ENCODE data around the gene TRAPPC14. TPM values are rescaled to one million over a fixed set of nuclear protein-coding genes. Genes with fewer than 3 reads are reported as not detected.
"Not testable (repeated sequence)": the region's sequence is repeated elsewhere in the genome, so short reads cannot be mapped to it uniquely, and the experiment has no call there.

TRAPPC14 gene
- total and polyA plus RNA-seq, 2 of the 13 experiments (the other 11 are each of a cell fraction or from before 2014, with no cell fraction given) = 4.7 to 9.6 TPM

DNA sequence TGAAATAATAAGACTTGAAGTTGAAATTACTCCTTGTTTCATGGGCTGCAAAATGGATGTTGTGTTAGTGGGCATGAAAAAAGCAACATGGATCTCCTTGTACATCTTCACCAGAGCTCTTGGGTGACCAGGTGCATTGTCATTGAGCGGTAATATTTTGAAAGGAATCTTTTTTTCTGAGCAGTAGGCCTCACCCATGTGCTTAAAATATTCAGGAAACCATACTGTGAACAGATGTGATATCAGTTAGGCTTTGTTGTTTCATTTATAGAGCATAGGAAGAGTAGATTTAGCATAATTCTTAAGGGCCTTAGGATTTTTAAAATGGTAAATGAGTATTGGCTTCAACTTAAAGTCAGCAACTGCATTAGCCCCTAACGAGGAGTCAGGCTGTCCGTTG lies 34.4 kb upstream of the TRAPPC14 start:
- BruUV-seq (replicated peaks) = no TSS peak
- H3K4me2 ChIP-seq (ENCODE audit: low read depth, low read length) = no peak overlapping the region
- H2AFZ ChIP-seq (ENCODE audit: low read length) = no peak overlapping the region
- 50% methylated on average over 3 of the region's 3 CpGs for WGBS (ENCODE audit: low lambda C conversion rate)
- no peaks in the 10 kb centered on the region for H3K79me2 ChIP-seq (ENCODE audit: insufficient read depth, low read length)
- TF ChIP-seq TEAD2 (CRISPR knock-in tag; IDR thresholded peaks at IDR 0.05) (no peak), ZNF12 (CRISPR knock-in tag; IDR thresholded peaks at IDR 0.05) (no peak), ZFP36L2 (CRISPR knock-in tag; IDR thresholded peaks at IDR 0.05) (no peak), MXI1 (IDR thresholded peaks at IDR 0.05; ENCODE audit: borderline replicate concordance, low read depth, low read length) (no peak), RBM22 (optimal IDR thresholded peaks at IDR 0.05; ENCODE audit: low read length) (no peak), ARNT (IDR thresholded peaks at IDR 0.05) (no peak), ZNF563 (CRISPR knock-in tag; IDR thresholded peaks at IDR 0.05) (no peak), RAD21 (CRISPR knock-in tag; IDR thresholded peaks at IDR 0.05) (no peak)
- no peaks in the 10 kb centered on the region for H3K36me3 ChIP-seq (replicated peaks in 1 of 2; ENCODE audit: control insufficient read depth in 1 of 2, insufficient read depth in 2 of 2, low read length in 2 of 2)
- FAIRE-seq (no peak), ATAC-seq (no peak), DNase-seq (ENCODE audit: low spot score) (no peak)
- no peak overlapping the region for H3K4me3 ChIP-seq (replicated peaks in 1 of 3; ENCODE audit: insufficient read depth in 1 of 3, low read depth in 2 of 3, low read length in 3 of 3)
- no peaks in the 10 kb centered on the region for H3K9me3 ChIP-seq (ENCODE audit: low read length)
- H3K4me1 ChIP-seq (ENCODE audit: insufficient read depth, low read length) = peaks cover 8% of the 10 kb centered on the region; the same call in 1 of the 2 replicates
- H3K27ac ChIP-seq (ENCODE audit: extremely low read length, insufficient read depth, low read length) = no peak overlapping the region
- intact Hi-C loops (cut with micrococcal nuclease; ENCODE audit: unreplicated experiment) (no loop called here), in situ Hi-C loops (cut with HindIII; ENCODE audit: extremely low pct_ligation_motif_present, low pct_unique_long_range_greater_than_20kb) (no loop called here)
- no peak overlapping the region for H3K9ac ChIP-seq (ENCODE audit: insufficient read depth, low read depth, low read length)
- CTCF ChIA-PET (ENCODE audit: low intra/inter-chr PET ratio, low total read pairs) = no interaction called here
- POLR2A ChIA-PET = no interaction called here
- H3K27me3 ChIP-seq (ENCODE audit: control insufficient read depth in 1 of 2, insufficient read depth in 2 of 2, low read length in 2 of 2) = peaks cover 1 to 4% of the 10 kb centered on the region in 2 experiments; a peak in 1 of 5 replicates
- no peaks in the 10 kb centered on the region for H4K20me1 ChIP-seq (ENCODE audit: insufficient read depth, low read length)

DNA sequence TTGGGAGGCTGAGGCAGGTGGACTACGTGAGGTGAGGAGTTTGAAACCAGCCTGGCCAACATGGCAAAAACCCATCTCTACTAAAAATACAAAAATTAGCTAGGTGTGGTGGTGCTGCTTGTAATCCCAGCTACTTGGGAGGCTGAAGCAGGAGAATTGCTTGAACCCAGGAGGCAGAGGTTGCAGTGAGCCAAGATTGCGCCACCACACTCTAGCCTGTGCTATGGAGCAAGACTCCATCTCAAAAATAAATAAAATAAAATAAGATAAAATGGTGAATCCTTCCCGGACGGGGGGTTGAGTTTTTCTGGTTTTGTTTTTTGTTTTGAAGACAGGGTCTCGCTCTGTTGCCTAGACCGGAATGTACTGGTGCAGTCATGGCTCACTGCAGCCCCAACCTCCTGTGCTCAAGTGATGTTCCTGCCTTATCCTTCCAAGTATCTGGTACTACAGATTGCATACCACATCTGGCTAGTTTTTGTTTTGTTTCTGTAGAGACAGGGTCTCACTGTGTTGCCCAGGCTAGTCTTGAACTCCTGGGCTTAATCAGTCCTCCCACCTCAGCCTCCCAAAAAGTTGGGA lies 33.8 kb upstream of the TRAPPC14 start:
- POLR2A ChIA-PET; H3K4me1 ChIP-seq (ENCODE audit: insufficient read depth, low read length); H3K4me3 ChIP-seq (replicated peaks in 1 of 3; ENCODE audit: insufficient read depth in 1 of 3, low read depth in 2 of 3, low read length in 3 of 3); DNase-seq (ENCODE audit: low spot score); FAIRE-seq; H3K4me2 ChIP-seq (ENCODE audit: low read depth, low read length); H3K79me2 ChIP-seq (ENCODE audit: insufficient read depth, low read length); intact Hi-C loops (cut with micrococcal nuclease; ENCODE audit: unreplicated experiment); H4K20me1 ChIP-seq (ENCODE audit: insufficient read depth, low read length); H3K27me3 ChIP-seq (ENCODE audit: control insufficient read depth in 1 of 2, insufficient read depth in 2 of 2, low read length in 2 of 2); ATAC-seq; H3K9me3 ChIP-seq (ENCODE audit: low read length); in situ Hi-C loops (cut with HindIII; ENCODE audit: extremely low pct_ligation_motif_present, low pct_unique_long_range_greater_than_20kb); CTCF ChIA-PET (ENCODE audit: low intra/inter-chr PET ratio, low total read pairs); H2AFZ ChIP-seq (ENCODE audit: low read length); H3K36me3 ChIP-seq (replicated peaks in 1 of 2; ENCODE audit: control insufficient read depth in 1 of 2, insufficient read depth in 2 of 2, low read length in 2 of 2); H3K9ac ChIP-seq (ENCODE audit: insufficient read depth, low read depth, low read length); H3K27ac ChIP-seq (ENCODE audit: extremely low read length, insufficient read depth, low read length); BruUV-seq (replicated peaks): not testable (repeated sequence)
- 47% methylated on average over 6 of the region's 6 CpGs for WGBS (ENCODE audit: low lambda C conversion rate)

All from HepG2 (cell line).